ENCODE results near the gene PATE4.
"Not testable (repeated sequence)": the region's sequence is repeated elsewhere in the genome, so short reads cannot be mapped to it uniquely, and the experiment has no call there.

Gene PATE4

GRCh38 chr11:125807909-125808308, 25.2 kb upstream of the PATE4 start:
- no peak for DNase-seq (ENCODE audit: low read depth)
- in situ Hi-C loops (cut with HindIII; ENCODE audit: low sequenced_read_pairs) = no loop called here
- H3K4me3 ChIP-seq (ENCODE audit: low read depth, low read length) = no peak overlapping the region
- no peak for TF ChIP-seq CTCF (IDR thresholded peaks at IDR 0.05; ENCODE audit: low read depth, low read length, missing control alignments)

- in situ Hi-C loops (cut with HindIII; ENCODE audit: low sequenced_read_pairs) = no loop called here
- TF ChIP-seq CTCF (IDR thresholded peaks at IDR 0.05; ENCODE audit: low read depth, low read length, missing control alignments) = no peak
- no peak overlapping the region for H3K4me3 ChIP-seq (ENCODE audit: low read depth, low read length)
- no peak for DNase-seq (ENCODE audit: low read depth)
Observed at GRCh38 chr11:125835748-125836147, 2.6 kb downstream of the PATE4 start.

GRCh38 chr11:125842321-125842948, 9.3 kb downstream of the PATE4 start:
- TF ChIP-seq CTCF (IDR thresholded peaks at IDR 0.05; ENCODE audit: low read depth, low read length, missing control alignments) = no peak
- DNase-seq (ENCODE audit: low read depth) = no peak

GRCh38 chr11:125846188-125846587, 13.1 kb downstream of the PATE4 start:
- in situ Hi-C loops (cut with HindIII; ENCODE audit: low sequenced_read_pairs) = no loop called here
- no peak for DNase-seq (ENCODE audit: low read depth)
- no peak overlapping the region for H3K4me3 ChIP-seq (ENCODE audit: low read depth, low read length)
- no peak for TF ChIP-seq CTCF (IDR thresholded peaks at IDR 0.05; ENCODE audit: low read depth, low read length, missing control alignments)

More at GRCh38 chr11:125842321-125842948, 9.3 kb downstream of the PATE4 start:
- in situ Hi-C loops (cut with HindIII; ENCODE audit: low sequenced_read_pairs) = no loop called here
- no peak overlapping the region for H3K4me3 ChIP-seq (ENCODE audit: low read depth, low read length)

- DNase-seq (ENCODE audit: low read depth); H3K4me3 ChIP-seq (ENCODE audit: low read depth, low read length); in situ Hi-C loops (cut with HindIII; ENCODE audit: low sequenced_read_pairs): not testable (repeated sequence)
Observed at GRCh38 chr11:125857670-125858069, 24.6 kb downstream of the PATE4 start.

- in situ Hi-C loops (cut with HindIII; ENCODE audit: low sequenced_read_pairs); H3K4me3 ChIP-seq (ENCODE audit: low read depth, low read length); DNase-seq (ENCODE audit: low read depth): not testable (repeated sequence)
Observed at GRCh38 chr11:125862786-125863185, 29.7 kb downstream of the PATE4 start.

GRCh38 chr11:125865354-125865753, 32.2 kb downstream of the PATE4 start:
- H3K4me3 ChIP-seq (ENCODE audit: low read depth, low read length); in situ Hi-C loops (cut with HindIII; ENCODE audit: low sequenced_read_pairs); DNase-seq (ENCODE audit: low read depth): not testable (repeated sequence)

- no peak for DNase-seq (ENCODE audit: low read depth)
- no peak overlapping the region for H3K4me3 ChIP-seq (ENCODE audit: low read depth, low read length)
- in situ Hi-C loops (cut with HindIII; ENCODE audit: low sequenced_read_pairs) = no loop called here
- no peak for TF ChIP-seq CTCF (IDR thresholded peaks at IDR 0.05; ENCODE audit: low read depth, low read length, missing control alignments)
Observed at GRCh38 chr11:125869521-125869920, 36.4 kb downstream of the PATE4 start.
